GM19455 (cell line): ENCODE results near the gene TIGD1.

Source experiments
- ATAC-seq: cut with Tn5 transposase; IDR thresholded peaks from one replicate; pipeline ENCODE4 v1.9.1; 2021; ENCODE audit not compliant: unreplicated experiment

Gene TIGD1

GRCh38 chr2:232502911-232503808 is 47.2 kb downstream of the TIGD1 start:
- ATAC-seq, result no peak

GRCh38 chr2:232502511-232502910 is 47.8 kb downstream of the TIGD1 start:
- ATAC-seq, result no peak

GRCh38 chr2:232501794-232502390 is 48.5 kb downstream of the TIGD1 start:
- ATAC-seq, result no peak

- ATAC-seq, result no peak
These were observed 49.0 kb downstream of the TIGD1 start for GRCh38 chr2:232501331-232501771.

- no peak for ATAC-seq
These were observed 51.9 kb downstream of the TIGD1 start for GRCh38 chr2:232498452-232498851.
